GM06990 (cell line): ENCODE measurements around the gene TSPAN9.

Experiments
- DNase-seq: peaks from one replicate; pipeline ENCODE4 v3.0.0-alpha.2; 2011; ENCODE audit not compliant: insufficient read length; ENCODE audit errors: extremely low read depth
- H3K27me3 ChIP-seq: replicated peaks from 2 replicates; pipeline ENCODE4 v1.6.0; 2011; ENCODE audit warnings: low read length; ENCODE audit not compliant: control insufficient read depth, insufficient read depth
- H3K36me3 ChIP-seq: 2 replicates; pipeline ENCODE4 v1.5.1; 2011; ENCODE audit warnings: low read length; ENCODE audit not compliant: control insufficient read depth, insufficient read depth
- H3K4me3 ChIP-seq: replicated peaks from 2 replicates; pipeline ENCODE4 v1.5.1; 2011; ENCODE audit warnings: low read depth, mild to moderate bottlenecking, control low read depth, low read length
- CTCF ChIP-seq: IDR thresholded peaks from 2 replicates; pipeline ENCODE4 v1.5.1; 2011; ENCODE audit warnings: low read length, control low read depth, mild to moderate bottlenecking, inconsistent platforms; ENCODE audit not compliant: insufficient read depth, poor library complexity, severe bottlenecking

Gene TSPAN9

DNA sequence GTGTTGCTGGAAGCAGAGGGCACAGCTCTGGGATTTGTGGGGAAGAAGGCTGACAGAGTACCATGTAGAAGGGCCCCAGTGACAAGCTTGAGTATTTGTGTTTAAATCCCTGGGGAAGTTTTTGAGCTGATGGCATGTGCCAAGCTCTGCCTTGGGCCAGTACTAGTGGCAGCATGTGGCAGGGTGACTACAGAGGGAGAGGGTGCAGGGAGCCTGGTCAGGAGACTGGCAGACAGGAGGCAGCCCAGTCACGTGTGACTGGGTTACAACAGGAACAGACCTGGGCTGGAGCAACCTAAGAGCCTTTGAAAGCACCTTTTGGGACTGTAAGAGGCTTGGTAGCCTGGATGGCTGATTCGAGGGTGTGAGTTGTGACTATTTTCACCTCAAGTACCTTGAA lies 112.1 kb downstream of the TSPAN9 start:
- DNase-seq, result no peak
- no peak overlapping the region for H3K4me3 ChIP-seq
- peaks cover 1% of the 10 kb centered on the region; the same call in 1 of the 2 replicates for H3K27me3 ChIP-seq
- TF ChIP-seq CTCF, result no peak
- no peaks in the 10 kb centered on the region for H3K36me3 ChIP-seq

DNA sequence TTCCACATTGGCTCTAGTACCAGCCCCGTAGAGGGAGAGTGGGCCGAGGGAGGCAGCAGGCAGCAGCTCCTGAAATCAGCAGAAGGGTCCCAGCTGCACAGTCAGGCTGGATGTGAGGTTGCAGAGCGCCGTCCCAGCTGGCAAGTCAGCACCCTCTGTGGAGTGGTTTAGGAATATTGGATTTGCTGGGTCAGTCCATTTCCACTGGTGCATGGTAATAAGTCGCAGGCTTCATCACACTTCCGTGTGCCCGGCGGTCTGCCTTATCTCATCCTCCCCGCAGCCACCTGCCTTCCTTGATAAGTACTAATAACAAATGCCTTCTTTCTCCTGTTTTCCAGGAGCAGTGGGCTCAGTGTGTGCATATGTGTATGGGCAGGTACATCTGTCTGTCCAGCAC lies 112.9 kb downstream of the TSPAN9 start:
- DNase-seq, result no peak
- H3K27me3 ChIP-seq, result peaks cover 1% of the 10 kb centered on the region; the same call in 1 of the 2 replicates
- TF ChIP-seq CTCF, result no peak

DNA sequence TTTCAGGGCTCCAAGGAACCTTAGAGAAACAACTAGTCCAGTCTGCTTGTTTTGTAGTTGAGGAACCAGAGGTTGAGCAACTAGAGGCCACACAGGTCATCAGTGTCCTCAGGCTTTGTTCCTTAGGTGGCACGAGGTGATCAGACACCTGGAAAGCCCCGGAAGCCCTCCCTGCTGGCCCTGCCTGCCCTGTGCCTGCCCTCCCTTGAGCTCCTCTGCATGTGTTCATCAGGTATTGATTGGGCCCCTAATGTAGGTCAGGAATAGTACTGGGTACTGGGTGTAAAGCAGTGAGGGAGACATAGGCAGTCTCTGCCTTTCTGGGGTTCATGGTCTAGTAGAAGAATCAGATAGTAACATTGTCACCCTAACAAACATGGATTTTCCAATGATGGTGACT lies 114.3 kb downstream of the TSPAN9 start:
- peaks cover 3% of the 10 kb centered on the region; the same call in 1 of the 2 replicates for H3K27me3 ChIP-seq
- no peak overlapping the region for H3K4me3 ChIP-seq
- no peak for TF ChIP-seq CTCF
- DNase-seq, result no peak
- H3K36me3 ChIP-seq, result no peaks in the 10 kb centered on the region

More for the DNA sequence above, 112.9 kb downstream of the TSPAN9 start:
- no peak overlapping the region for H3K4me3 ChIP-seq
- H3K36me3 ChIP-seq, result no peaks in the 10 kb centered on the region

- H3K36me3 ChIP-seq, result no peaks in the 10 kb centered on the region
- no peak overlapping the region for H3K4me3 ChIP-seq
- no peak for TF ChIP-seq CTCF
- peaks cover 3% of the 10 kb centered on the region; the same call in 1 of the 2 replicates for H3K27me3 ChIP-seq
- no peak for DNase-seq
These were observed 115.0 kb downstream of the TSPAN9 start for GRCh38 chr12:3192221-3192620.

GRCh38 chr12:3193131-3193530 lies 116.0 kb downstream of the TSPAN9 start:
- Histone ChIP-seq H3K36me3 (no peaks in the 10 kb centered on the region), H3K4me3 (no peak overlapping the region), H3K27me3 (peaks cover 3% of the 10 kb centered on the region; the same call in 1 of the 2 replicates)
- no peak for TF ChIP-seq CTCF
- DNase-seq, result no peak

DNA sequence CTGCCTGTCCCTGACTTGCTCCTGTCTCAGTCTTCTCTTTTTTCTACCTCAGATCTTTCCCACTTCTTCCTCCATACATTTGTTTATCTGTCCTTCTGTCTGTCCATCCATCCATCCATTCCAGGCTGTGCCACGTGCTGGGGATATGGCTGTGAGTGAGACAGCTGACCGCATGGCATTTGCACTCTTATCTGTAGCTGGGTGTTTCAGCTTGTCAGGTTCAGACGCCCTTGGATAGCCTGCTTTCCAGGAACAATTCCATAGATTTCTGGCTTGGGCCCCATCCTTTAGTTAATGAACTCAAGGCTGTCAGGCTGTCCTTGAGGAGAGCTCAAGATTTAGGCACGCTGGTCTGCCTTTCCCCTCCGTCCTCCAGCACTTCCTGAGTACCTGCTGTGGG lies 116.6 kb downstream of the TSPAN9 start:
- no peak for DNase-seq
- Histone ChIP-seq H3K27me3 (peaks cover 3% of the 10 kb centered on the region; the same call in 1 of the 2 replicates), H3K4me3 (no peak overlapping the region), H3K36me3 (no peaks in the 10 kb centered on the region)
- TF ChIP-seq CTCF, result no peak
